ENCODE results near the gene SLC2A11. TPM values are rescaled to one million over a fixed set of nuclear protein-coding genes. Genes with fewer than 3 reads are reported as not detected.

SLC2A11 gene
- total RNA-seq, 4 donors from 2014 or later, result 0.57 to 4.4 (median 2.9) TPM

DNA sequence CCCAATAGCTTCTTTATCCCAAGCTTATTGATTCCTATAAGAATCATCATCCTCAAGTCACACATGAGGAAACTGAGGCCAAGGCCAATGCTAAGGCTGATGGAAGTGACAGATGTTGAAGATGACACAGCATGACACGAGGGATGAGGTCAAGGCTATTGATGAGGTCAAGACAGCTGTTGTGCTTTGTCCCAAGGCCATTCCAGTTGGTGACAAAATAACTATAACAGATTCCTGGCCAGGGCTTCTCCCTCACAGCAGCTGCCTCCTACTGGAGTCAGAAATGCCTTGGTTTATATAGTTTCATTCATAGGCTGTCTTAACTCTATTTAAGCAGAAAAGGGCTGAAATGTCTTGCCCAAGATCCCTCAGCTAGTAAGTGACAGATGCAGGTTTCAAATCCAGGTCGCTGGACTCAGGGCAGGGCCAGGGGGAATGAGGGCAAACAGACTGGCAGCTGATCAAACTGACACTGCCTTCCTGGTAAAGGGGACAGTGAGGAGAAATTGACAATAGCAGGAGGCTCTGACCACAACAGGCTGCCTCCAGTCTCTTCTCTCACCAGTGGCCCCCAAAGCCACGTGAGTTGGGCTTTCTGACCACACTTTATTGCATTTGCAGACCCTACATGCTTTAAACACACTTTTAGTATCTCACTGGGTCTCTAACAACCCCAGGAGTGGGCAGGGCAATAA, 53.0 kb downstream of the SLC2A11 start:
- WGBS, 2 donors, result 67 to 91% methylated on average over 3 of the region's 3 CpGs
- Histone ChIP-seq H3K4me3 (no peak overlapping the region), H3K36me3 (no peaks in the 10 kb centered on the region), H3K27ac (no peak overlapping the region), H3K27me3 (no peaks in the 10 kb centered on the region), H3K9me3 (no peaks in the 10 kb centered on the region), H3K4me1 (peaks cover 5 to 20% (median 8%) of the 10 kb centered on the region in 3 donors)
- no peak for DNase-seq
- TF ChIP-seq, protein P1, sequence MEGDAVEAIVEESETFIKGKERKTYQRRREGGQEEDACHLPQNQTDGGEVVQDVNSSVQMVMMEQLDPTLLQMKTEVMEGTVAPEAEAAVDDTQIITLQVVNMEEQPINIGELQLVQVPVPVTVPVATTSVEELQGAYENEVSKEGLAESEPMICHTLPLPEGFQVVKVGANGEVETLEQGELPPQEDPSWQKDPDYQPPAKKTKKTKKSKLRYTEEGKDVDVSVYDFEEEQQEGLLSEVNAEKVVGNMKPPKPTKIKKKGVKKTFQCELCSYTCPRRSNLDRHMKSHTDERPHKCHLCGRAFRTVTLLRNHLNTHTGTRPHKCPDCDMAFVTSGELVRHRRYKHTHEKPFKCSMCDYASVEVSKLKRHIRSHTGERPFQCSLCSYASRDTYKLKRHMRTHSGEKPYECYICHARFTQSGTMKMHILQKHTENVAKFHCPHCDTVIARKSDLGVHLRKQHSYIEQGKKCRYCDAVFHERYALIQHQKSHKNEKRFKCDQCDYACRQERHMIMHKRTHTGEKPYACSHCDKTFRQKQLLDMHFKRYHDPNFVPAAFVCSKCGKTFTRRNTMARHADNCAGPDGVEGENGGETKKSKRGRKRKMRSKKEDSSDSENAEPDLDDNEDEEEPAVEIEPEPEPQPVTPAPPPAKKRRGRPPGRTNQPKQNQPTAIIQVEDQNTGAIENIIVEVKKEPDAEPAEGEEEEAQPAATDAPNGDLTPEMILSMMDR (IDR thresholded peaks at IDR 0.05), result no peak
- TF ChIP-seq POLR2A (IDR thresholded peaks at IDR 0.05), result no peak
- intact Hi-C loops (cut with DNase I), result no loop called here

DNA sequence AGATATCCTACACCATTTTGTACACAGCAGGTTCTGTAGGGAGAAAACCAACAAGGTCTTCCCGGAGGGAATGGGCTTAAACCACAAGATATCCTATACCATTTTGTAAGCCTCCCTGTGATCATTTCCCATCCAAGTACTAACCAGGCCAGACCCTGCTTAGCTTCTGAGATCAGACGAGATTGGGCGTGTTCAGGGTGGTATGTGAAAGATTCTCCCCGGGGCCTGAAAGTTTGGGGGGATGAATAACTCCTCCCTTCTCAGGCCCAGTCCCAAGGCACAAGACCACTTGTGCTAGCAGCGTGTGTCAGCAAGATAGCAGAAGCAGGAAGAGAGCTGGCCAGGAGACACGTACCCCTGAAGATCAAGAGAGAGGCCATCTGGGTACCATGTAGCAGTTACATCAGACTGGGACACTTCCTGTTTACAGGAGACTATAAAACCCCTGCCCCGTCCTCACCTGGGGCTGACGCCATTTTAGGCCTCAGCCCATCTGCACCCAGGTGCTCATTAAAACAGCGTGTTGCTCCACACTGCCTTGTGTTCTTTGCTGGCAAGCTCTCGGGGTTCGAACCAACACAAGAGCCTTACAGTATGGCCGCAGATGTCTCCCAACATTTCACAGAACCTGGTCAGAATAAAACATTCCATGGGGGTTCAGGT, 53.8 kb downstream of the SLC2A11 start:
- WGBS, 2 donors, result 67 to 78% methylated on average over 3 to 11 of the region's 12 CpGs

DNA sequence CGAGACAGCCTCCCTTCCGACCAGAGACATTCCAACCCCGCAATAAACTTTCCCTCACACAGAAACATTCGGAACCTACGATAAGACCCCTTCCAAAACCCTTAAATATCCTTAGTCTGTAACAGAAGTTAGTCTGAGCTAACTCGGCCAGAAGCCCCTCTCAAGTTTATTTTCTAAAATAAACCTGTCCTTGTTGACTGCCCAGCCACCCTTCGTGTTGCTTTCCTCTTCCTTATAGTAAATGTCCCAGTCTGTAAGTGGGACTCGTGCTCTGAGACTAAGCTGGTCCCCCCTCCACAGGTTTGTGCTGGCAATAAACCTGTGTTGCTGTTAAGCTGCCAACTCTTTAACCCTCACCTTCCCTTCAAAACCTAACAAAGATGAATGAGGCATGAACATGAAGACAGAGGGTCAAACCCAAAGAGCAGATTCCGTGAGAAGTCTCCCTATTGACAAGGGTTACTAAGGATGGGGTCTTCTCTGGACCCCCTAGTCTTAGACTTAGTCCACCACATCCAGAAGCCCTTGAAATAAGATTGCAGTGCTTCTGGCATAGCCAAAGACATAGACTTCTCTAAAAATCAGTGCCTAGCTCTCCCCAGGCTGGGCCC, 54.7 kb downstream of the SLC2A11 start:
- Histone ChIP-seq H3K27ac (no peak overlapping the region), H3K36me3 (no peaks in the 10 kb centered on the region), H3K27me3 (no peaks in the 10 kb centered on the region), H3K4me1 (peaks cover 5 to 20% (median 8%) of the 10 kb centered on the region in 3 donors), H3K9me3 (no peaks in the 10 kb centered on the region), H3K4me3 (no peak overlapping the region)
- no peak for TF ChIP-seq POLR2A (IDR thresholded peaks at IDR 0.05)
- TF ChIP-seq, protein P1 (IDR thresholded peaks at IDR 0.05), result no peak
- 87 to 91% methylated on average over 9 of the region's 9 CpGs for WGBS, 2 donors
- no peak for DNase-seq
- intact Hi-C loops (cut with DNase I), result no loop called here

More for the DNA sequence above, 53.8 kb downstream of the SLC2A11 start:
- Histone ChIP-seq H3K36me3 (no peaks in the 10 kb centered on the region), H3K27ac (no peak overlapping the region), H3K9me3 (no peaks in the 10 kb centered on the region), H3K27me3 (no peaks in the 10 kb centered on the region), H3K4me1 (peaks cover 5 to 20% (median 8%) of the 10 kb centered on the region in 3 donors), H3K4me3 (no peak overlapping the region)
- DNase-seq, result no peak
- TF ChIP-seq POLR2A (IDR thresholded peaks at IDR 0.05), result no peak
- TF ChIP-seq, protein P1 (IDR thresholded peaks at IDR 0.05), result no peak
- intact Hi-C loops (cut with DNase I), result no loop called here

DNA sequence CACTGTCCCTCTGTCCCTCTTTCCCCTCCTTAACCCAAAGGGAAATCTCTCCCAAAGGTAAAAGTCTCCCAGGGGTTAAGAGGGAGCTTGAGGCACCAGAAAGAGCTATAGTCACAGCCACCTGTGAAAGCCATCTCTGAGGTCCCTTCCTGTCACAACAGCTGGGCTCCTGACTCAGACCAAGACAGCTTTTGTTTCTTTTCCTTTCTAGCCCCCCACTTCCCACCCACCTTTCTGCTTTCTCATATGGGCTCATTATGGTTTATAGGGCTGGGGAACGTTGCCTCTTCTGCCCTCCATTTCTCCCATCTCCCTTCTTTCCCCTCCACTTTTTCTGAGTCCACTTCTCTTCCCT, 55.6 kb downstream of the SLC2A11 start:
- TF ChIP-seq, protein P1 (IDR thresholded peaks at IDR 0.05), result no peak
- no peak for TF ChIP-seq POLR2A (IDR thresholded peaks at IDR 0.05)
- WGBS, 2 donors, result 0% methylated on average over 1 of the region's 1 CpG
- Histone ChIP-seq H3K4me3 (peak overlapping the region; percentile 28 to 80 (median 61)), H3K36me3 (no peaks in the 10 kb centered on the region), H3K4me1 (peaks cover 5 to 20% (median 8%) of the 10 kb centered on the region in 3 donors), H3K9me3 (no peaks in the 10 kb centered on the region), H3K27ac (peak overlapping the region; percentile 74 to 95 (median 90)), H3K27me3 (no peaks in the 10 kb centered on the region)
- DNase-seq, result no peak
- intact Hi-C loops (cut with DNase I), result no loop called here

Measured in esophagus squamous epithelium (tissue), 5 donors.